ENCODE results near the gene MTA1. TPM values are rescaled to one million over a fixed set of nuclear protein-coding genes. Genes with fewer than 3 reads are reported as not detected.

MTA1 gene
- total RNA-seq, 1 experiment from 2014 or later: 166 TPM

- intact Hi-C loops (cut with micrococcal nuclease): no loop called here
- Mint-ChIP-seq H3K27me3 (ENCODE audit: insufficient read depth, unreplicated experiment) (no peaks in the 10 kb centered on the region), H3K36me3 (ENCODE audit: insufficient read depth, unreplicated experiment) (peaks cover 9% of the 10 kb centered on the region), H3K9me3 (ENCODE audit: unreplicated experiment) (no peaks in the 10 kb centered on the region), H3K4me3 (ENCODE audit: unreplicated experiment) (no peak overlapping the region), H3K4me1 (ENCODE audit: insufficient read depth, unreplicated experiment) (no peaks in the 10 kb centered on the region), H3K27ac (ENCODE audit: low read depth, unreplicated experiment) (no peak overlapping the region)
- no peak for TF ChIP-seq CTCF (IDR thresholded peaks at IDR 0.05; ENCODE audit: unreplicated experiment)
- ChIA-PET CTCF (interaction anchor here (0.6 to 1.6 kb wide), 2 partner anchors 14 to 656 kb away, joined by 3 to 6 read pairs; no protein-coding TSS in a partner anchor), POLR2A (no interaction called here)
- DNase-seq (ENCODE audit: unreplicated experiment): no peak
- no TSS peak for BruUV-seq (replicated peaks)
Measured at GRCh38 chr14:105385322-105385637, 34.3 kb upstream of the MTA1 start.

- Mint-ChIP-seq H3K27me3 (ENCODE audit: insufficient read depth, unreplicated experiment) (no peaks in the 10 kb centered on the region), H3K36me3 (ENCODE audit: insufficient read depth, unreplicated experiment) (peaks cover 9% of the 10 kb centered on the region), H3K27ac (ENCODE audit: low read depth, unreplicated experiment) (no peak overlapping the region), H3K4me1 (ENCODE audit: insufficient read depth, unreplicated experiment) (no peaks in the 10 kb centered on the region), H3K9me3 (ENCODE audit: unreplicated experiment) (no peaks in the 10 kb centered on the region), H3K4me3 (ENCODE audit: unreplicated experiment) (no peak overlapping the region)
- no peak for DNase-seq (ENCODE audit: unreplicated experiment)
- ChIA-PET CTCF (interaction anchor here (0.6 to 1.6 kb wide), 2 partner anchors 15 to 657 kb away, joined by 3 to 6 read pairs; no protein-coding TSS in a partner anchor), POLR2A (no interaction called here)
- no peak for TF ChIP-seq CTCF (IDR thresholded peaks at IDR 0.05; ENCODE audit: unreplicated experiment)
- no TSS peak for BruUV-seq (replicated peaks)
- intact Hi-C loops (cut with micrococcal nuclease): no loop called here
Measured at GRCh38 chr14:105385698-105386365, 33.8 kb upstream of the MTA1 start.

- POLR2A ChIA-PET: no interaction called here
- H3K4me3 Mint-ChIP-seq (ENCODE audit: unreplicated experiment): no peak overlapping the region
- CTCF ChIA-PET: no interaction called here
- H3K9me3 Mint-ChIP-seq (ENCODE audit: unreplicated experiment): no peaks in the 10 kb centered on the region
- H3K27me3 Mint-ChIP-seq (ENCODE audit: insufficient read depth, unreplicated experiment): no peaks in the 10 kb centered on the region
- no TSS peak for BruUV-seq (replicated peaks)
- no peak for DNase-seq (ENCODE audit: unreplicated experiment)
- intact Hi-C loops (cut with micrococcal nuclease): no loop called here
- no peak for TF ChIP-seq CTCF (IDR thresholded peaks at IDR 0.05; ENCODE audit: unreplicated experiment)
- peaks cover 9% of the 10 kb centered on the region for H3K36me3 Mint-ChIP-seq (ENCODE audit: insufficient read depth, unreplicated experiment)
- H3K4me1 Mint-ChIP-seq (ENCODE audit: insufficient read depth, unreplicated experiment): no peaks in the 10 kb centered on the region
- H3K27ac Mint-ChIP-seq (ENCODE audit: low read depth, unreplicated experiment): no peak overlapping the region
Measured at GRCh38 chr14:105386581-105387529, 32.8 kb upstream of the MTA1 start.

- no peak overlapping the region for H3K4me3 Mint-ChIP-seq (ENCODE audit: unreplicated experiment)
- H3K27me3 Mint-ChIP-seq (ENCODE audit: insufficient read depth, unreplicated experiment): no peaks in the 10 kb centered on the region
- peaks cover 9% of the 10 kb centered on the region for H3K36me3 Mint-ChIP-seq (ENCODE audit: insufficient read depth, unreplicated experiment)
- H3K9me3 Mint-ChIP-seq (ENCODE audit: unreplicated experiment): no peaks in the 10 kb centered on the region
- POLR2A ChIA-PET: no interaction called here
- no peak for TF ChIP-seq CTCF (IDR thresholded peaks at IDR 0.05; ENCODE audit: unreplicated experiment)
- DNase-seq (ENCODE audit: unreplicated experiment): no peak
- BruUV-seq (replicated peaks): no TSS peak
- no peak overlapping the region for H3K27ac Mint-ChIP-seq (ENCODE audit: low read depth, unreplicated experiment)
- intact Hi-C loops (cut with micrococcal nuclease): no loop called here
- CTCF ChIA-PET: no interaction called here
- no peaks in the 10 kb centered on the region for H3K4me1 Mint-ChIP-seq (ENCODE audit: insufficient read depth, unreplicated experiment)
Measured at GRCh38 chr14:105387530-105387922, 32.1 kb upstream of the MTA1 start.

Data from MCF 10A (cell line).